Transverse colon (tissue), 4 donors: ENCODE data around the gene ATG9A. TPM values are rescaled to one million over a fixed set of nuclear protein-coding genes. Genes with fewer than 3 reads are reported as not detected.

Experiments
- DNase-seq: peaks from one replicate; pipeline ENCODE4 v3.0.0-alpha.2; 2019
- H3K27ac ChIP-seq, 4 donors: fragments of 200-600 bp; sonication (generic); 2 replicates each; pipeline ENCODE4 v1.5.1; 2016 to 2018; ENCODE audit warnings: inconsistent platforms in 4 of 4
- H3K27me3 ChIP-seq: fragments of 200-600 bp; sonication (generic); 2 replicates; pipeline ENCODE4 v1.5.1; 2017; ENCODE audit warnings: inconsistent platforms
- H3K36me3 ChIP-seq, 4 donors: fragments of 200-600 bp; sonication (generic); 2 replicates each; pipeline ENCODE4 v1.5.1; 2017 to 2019; ENCODE audit warnings: inconsistent platforms in 4 of 4
- H3K4me1 ChIP-seq, 4 donors: fragments of 200-600 bp; sonication (generic); 2 replicates each; pipeline ENCODE4 v1.5.1; 2017 to 2020; ENCODE audit warnings: inconsistent platforms in 4 of 4
- H3K4me3 ChIP-seq, 4 donors: fragments of 200-600 bp; sonication (generic); 1 replicate in 1 of 4; 2 replicates in 3 of 4; pipeline versions ENCODE4 v1.5.1 to v1.6.1; 2017 to 2019; ENCODE audit warnings: inconsistent platforms in 4 of 4
- H3K9me3 ChIP-seq, 2 donors: fragments of 200-600 bp; sonication (generic); 2 replicates each; pipeline ENCODE4 v1.5.1; 2017 to 2019; ENCODE audit warnings: inconsistent platforms in 2 of 2
- EP300 ChIP-seq: sonication (generic); formaldehyde crosslinking; IDR thresholded peaks from one replicate; pipeline ENCODE4 v1.6.1; 2017; ENCODE audit warnings: antibody characterized with exemption, low read depth
- POLR2A ChIP-seq: fragments of 450-650 bp; IDR thresholded peaks from one replicate; pipeline ENCODE4 v1.6.1; 2016; ENCODE audit warnings: antibody characterized with exemption, mild to moderate bottlenecking, moderate library complexity
- POLR2AphosphoS5 ChIP-seq, 3 donors: sonication (generic); formaldehyde crosslinking; IDR thresholded peaks; one replicate each; pipeline ENCODE4 v1.6.1; 2016; ENCODE audit warnings: antibody characterized with exemption in 3 of 3
- WGBS, 2 donors: methylation state at CpG; one replicate each; pipeline ENCODE4 v1.1.5; 2018; ENCODE audit warnings: low coverage in 1 of 2; 5-methylcytosine and 5-hydroxymethylcytosine counted together
- in situ Hi-C, 4 donors: fragments of 200-750 bp; cut with MboI; loops; one replicate each; pipeline versions ENCODE4 v1.15.0 to v1.15.1; 2017; ENCODE audit warnings: low sequenced_read_pairs in 3 of 4, low pct_ligation_motif_present in 1 of 4, low pct_unique_long_range_greater_than_20kb in 1 of 4
- intact Hi-C: fragments of 100-400 bp; cut with DNase I; formaldehyde crosslinking; loops from one replicate; pipeline ENCODE4 v1.15.1; 2023; ENCODE audit warnings: low total_unique reads
- total RNA-seq, 4 donors: library from RNA; depleted of rRNA; stranded (reverse); fragments of >200 nt; gene quantifications; one replicate each; pipeline ENCODE4 v1.1.0, GENCODE V29; 2016
- TF ChIP-seq, protein P1 (sequence below), 5 experiments: fragments of 200-600 bp in 3 of 5; fragments of 450-650 bp in 2 of 5; sonication (generic) in 3 of 5; IDR thresholded peaks; 1 replicate in 2 of 5; 2 replicates in 3 of 5; pipeline ENCODE4 v1.5.1; 2016 to 2017; ENCODE audit warnings: antibody characterized with exemption in 5 of 5, inconsistent platforms in 3 of 5, mild to moderate bottlenecking in 2 of 5, moderate library complexity in 1 of 5

The ATG9A gene
- total RNA-seq, 4 donors from 2014 or later: 73.2 to 243 (median 82.7) TPM

DNA sequence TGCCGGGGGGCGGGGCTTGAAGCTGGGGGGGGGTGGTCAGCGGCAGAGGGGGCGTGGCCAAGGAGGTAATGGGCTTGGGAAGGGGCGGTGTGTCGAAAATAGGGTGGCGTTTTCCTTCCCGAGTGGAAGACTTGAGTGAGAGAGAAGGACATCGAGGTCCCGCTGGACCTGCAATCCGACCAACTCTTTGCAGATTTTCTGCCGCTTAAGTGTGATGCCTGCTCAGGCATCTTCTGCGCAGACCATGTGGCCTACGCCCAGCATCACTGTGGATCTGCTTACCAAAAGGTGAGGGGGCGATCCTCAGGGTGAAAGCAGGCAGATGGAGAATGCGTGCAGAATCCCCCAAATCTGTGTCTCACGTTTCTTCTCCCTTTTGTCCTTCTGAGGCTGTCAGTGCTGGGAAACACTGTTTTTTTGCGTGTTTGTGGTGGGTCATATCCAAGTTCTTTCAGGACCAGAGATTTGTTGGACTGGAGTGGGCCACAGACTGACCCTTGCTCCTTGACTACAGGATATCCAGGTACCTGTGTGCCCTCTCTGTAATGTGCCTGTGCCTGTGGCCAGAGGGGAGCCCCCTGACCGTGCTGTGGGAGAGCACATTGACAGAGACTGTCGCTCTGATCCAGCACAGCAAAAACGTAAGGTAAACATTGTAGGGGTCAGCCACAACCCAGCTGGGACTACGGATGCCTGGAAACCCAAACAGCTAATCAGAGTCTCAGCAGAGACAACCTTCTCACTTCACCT, 22.1 kb downstream of the ATG9A start:
- no peak for DNase-seq
- intact Hi-C loops: no loop called here
- Histone ChIP-seq H3K27ac (peak overlapping the region; percentile 93 to 99 (median 96)), H3K4me1 (peaks cover 7 to 21% (median 20%) of the 10 kb centered on the region in 4 donors), H3K4me3 (peak overlapping the region; percentile 61 to 76 (median 71)), H3K9me3 (no peaks in the 10 kb centered on the region), H3K36me3 (no peaks in the 10 kb centered on the region), H3K27me3 (no peaks in the 10 kb centered on the region)
- in situ Hi-C loops: loop anchor here in 1 of 4 donors (5.0 kb wide), 1 partner anchor 35 kb away; the partner anchor contains the start of gene SLC23A3
- no peak for TF ChIP-seq POLR2A
- no peak for TF ChIP-seq EP300
- TF ChIP-seq, protein P1, sequence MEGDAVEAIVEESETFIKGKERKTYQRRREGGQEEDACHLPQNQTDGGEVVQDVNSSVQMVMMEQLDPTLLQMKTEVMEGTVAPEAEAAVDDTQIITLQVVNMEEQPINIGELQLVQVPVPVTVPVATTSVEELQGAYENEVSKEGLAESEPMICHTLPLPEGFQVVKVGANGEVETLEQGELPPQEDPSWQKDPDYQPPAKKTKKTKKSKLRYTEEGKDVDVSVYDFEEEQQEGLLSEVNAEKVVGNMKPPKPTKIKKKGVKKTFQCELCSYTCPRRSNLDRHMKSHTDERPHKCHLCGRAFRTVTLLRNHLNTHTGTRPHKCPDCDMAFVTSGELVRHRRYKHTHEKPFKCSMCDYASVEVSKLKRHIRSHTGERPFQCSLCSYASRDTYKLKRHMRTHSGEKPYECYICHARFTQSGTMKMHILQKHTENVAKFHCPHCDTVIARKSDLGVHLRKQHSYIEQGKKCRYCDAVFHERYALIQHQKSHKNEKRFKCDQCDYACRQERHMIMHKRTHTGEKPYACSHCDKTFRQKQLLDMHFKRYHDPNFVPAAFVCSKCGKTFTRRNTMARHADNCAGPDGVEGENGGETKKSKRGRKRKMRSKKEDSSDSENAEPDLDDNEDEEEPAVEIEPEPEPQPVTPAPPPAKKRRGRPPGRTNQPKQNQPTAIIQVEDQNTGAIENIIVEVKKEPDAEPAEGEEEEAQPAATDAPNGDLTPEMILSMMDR (IDR thresholded peaks at IDR 0.05): no peak
- TF ChIP-seq POLR2AphosphoS5 (IDR thresholded peaks at IDR 0.05): no peak
- 19% methylated on average over 18 of the region's 22 CpGs; no CpG with 5 or more reads in 1 of the 2 donors for WGBS, 2 donors

DNA sequence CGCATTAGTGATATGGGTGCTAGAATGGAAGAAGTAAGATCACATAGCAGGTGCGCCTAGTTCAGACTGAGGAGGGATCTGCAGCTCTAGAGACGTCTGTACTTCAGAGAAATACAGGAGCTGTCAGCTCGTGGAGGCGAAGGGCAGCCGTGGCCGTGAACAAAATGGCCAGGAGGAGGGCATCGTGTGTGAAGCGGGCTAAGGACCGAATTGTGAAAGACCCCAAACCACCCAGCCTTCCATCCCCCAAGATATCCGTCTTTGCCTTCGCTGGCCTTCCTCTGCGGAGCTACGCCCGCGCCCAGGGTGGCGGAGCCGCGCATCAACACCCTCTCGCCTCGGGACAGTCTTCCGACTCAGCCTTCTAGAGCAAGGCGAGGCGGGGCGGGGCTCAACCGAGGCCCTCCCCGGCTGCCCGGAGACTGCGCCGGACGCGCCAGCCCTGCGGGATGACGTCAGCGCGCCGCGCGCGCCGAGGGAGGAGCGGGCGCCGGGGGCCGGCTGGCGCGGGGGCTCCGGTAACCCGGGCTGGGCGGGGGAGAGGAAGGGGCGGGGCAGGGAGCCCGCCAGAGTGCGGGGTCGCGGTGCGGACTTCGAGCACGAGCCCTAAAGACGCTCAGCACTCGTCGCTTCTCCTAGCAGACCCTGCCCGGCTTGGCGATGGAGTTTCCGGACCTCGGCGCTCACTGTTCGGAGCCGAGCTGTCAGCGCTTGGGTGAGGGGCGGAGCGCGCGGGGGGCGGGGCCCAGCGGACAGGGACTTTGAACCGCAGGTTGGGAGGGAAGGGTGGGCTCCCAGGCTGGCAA, 22.9 kb downstream of the ATG9A start, which contains the start of gene ZFAND2B:
Gene ZFAND2B (plus strand): TSS at position 455 of the 806 bp plus-strand sequence. CDS start 206 bp downstream, at position 661.
- in situ Hi-C loops: loop anchor here in 1 of 4 donors (5.0 kb wide), 1 partner anchor 34 kb away; the partner anchor contains the start of gene SLC23A3
- intact Hi-C loops: no loop called here
- 0% methylated on average over 2 to 49 of the region's 76 CpGs for WGBS, 2 donors
- Histone ChIP-seq H3K27ac (peak within 1 kb of the TSS; percentile 93 to 99 (median 96)), H3K9me3 (no peaks in the 10 kb centered on the region), H3K36me3 (no peaks in the 10 kb centered on the region), H3K4me1 (peaks cover 7 to 21% (median 20%) of the 10 kb centered on the region in 4 donors), H3K4me3 (peak within 1 kb of the TSS; percentile 61 to 76 (median 71)), H3K27me3 (no peaks in the 10 kb centered on the region)
- TF ChIP-seq EP300: no peak
- peak; percentile 98 to 99 (median 99) for TF ChIP-seq POLR2AphosphoS5 (IDR thresholded peaks at IDR 0.05)
- TF ChIP-seq POLR2A: peak; percentile 98
- TF ChIP-seq, protein P1 (IDR thresholded peaks at IDR 0.05): peak in 3 of 5 experiments; percentile 9 to 66 (median 61)
- DNase-seq: peak; percentile 97

DNA sequence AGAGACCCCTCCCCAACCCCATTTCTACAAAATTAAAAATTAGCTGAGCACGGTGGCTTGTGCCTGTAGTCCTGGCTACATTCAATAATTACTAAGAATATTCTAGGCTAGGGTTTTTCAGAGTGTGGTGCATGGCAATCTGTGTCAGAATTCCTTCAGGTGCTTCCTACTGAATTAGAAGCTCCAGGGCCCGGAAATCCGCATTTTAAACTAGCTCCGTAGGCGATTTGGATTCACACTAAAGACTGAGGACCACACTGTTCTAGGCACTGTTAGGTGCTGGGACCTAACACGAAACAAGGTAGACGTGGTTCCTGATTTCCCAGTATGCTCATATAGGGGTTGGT, 23.5 kb downstream of the ATG9A start:
- intact Hi-C loops (no loop called here), in situ Hi-C loops (loop anchor here in 1 of 4 donors (5.0 kb wide), 1 partner anchor 34 kb away; the partner anchor contains the start of gene SLC23A3)

More for the DNA sequence above, 23.5 kb downstream of the ATG9A start:
- DNase-seq: no peak
- peak overlapping the region; percentile 2 to 76 (median 71) for H3K4me3 ChIP-seq
- TF ChIP-seq, protein P1 (IDR thresholded peaks at IDR 0.05): no peak
- TF ChIP-seq POLR2AphosphoS5 (IDR thresholded peaks at IDR 0.05) (no peak), EP300 (no peak), POLR2A (no peak)
- WGBS, 2 donors: 14 to 50% methylated on average over 1 to 7 of the region's 7 CpGs
- no peaks in the 10 kb centered on the region for H3K36me3 ChIP-seq
- no peaks in the 10 kb centered on the region for H3K27me3 ChIP-seq
- H3K4me1 ChIP-seq: peaks cover 7 to 21% (median 20%) of the 10 kb centered on the region in 4 donors
- no peaks in the 10 kb centered on the region for H3K9me3 ChIP-seq
- peak overlapping the region; percentile 93 to 99 (median 96) for H3K27ac ChIP-seq
